A673 (cell line): ENCODE results near the gene NUTM1.
A peak's percentile ranks its signal among the peaks of the same experiment; 100 is the strongest.

Source experiments
- EZH2 ChIP-seq: fragments of 200-600 bp; sonication (generic); IDR thresholded peaks from 2 replicates; pipeline ENCODE4 v1.6.1; 2017; ENCODE audit warnings: borderline replicate concordance, low read depth, mild to moderate bottlenecking, mixed read lengths, antibody characterized with exemption, low read length; ENCODE audit not compliant: poor library complexity, severe bottlenecking
- TF ChIP-seq, protein P1 (sequence below): fragments of 300-800, 200-600 bp; sonication (generic); conservative IDR thresholded peaks from 2 replicates; pipeline ENCODE4 v1.5.1; 2017; ENCODE audit warnings: low read depth, mild to moderate bottlenecking, antibody characterized with exemption, low read length, moderate library complexity, mixed read lengths

DNA sequence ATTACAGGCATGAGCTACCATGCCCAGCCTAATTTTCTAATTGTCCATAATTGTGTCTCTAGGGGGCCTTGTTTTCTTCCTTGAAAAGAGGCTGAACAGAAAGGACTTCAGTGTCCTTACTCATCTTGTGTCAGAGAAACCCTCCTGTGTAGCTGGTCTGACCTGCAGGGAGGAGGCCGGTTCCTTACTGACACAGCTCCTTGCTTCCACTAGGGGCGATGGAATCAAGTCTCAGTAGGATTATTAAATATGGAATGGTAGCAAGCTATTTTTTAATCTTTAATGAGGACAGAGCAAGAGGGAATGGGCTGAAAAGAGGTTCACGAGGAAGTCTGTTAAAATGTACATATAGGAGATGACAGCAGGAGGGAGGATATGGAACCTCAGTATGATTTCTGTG is 15.3 kb downstream of the NUTM1 start:
- TF ChIP-seq, protein P1, sequence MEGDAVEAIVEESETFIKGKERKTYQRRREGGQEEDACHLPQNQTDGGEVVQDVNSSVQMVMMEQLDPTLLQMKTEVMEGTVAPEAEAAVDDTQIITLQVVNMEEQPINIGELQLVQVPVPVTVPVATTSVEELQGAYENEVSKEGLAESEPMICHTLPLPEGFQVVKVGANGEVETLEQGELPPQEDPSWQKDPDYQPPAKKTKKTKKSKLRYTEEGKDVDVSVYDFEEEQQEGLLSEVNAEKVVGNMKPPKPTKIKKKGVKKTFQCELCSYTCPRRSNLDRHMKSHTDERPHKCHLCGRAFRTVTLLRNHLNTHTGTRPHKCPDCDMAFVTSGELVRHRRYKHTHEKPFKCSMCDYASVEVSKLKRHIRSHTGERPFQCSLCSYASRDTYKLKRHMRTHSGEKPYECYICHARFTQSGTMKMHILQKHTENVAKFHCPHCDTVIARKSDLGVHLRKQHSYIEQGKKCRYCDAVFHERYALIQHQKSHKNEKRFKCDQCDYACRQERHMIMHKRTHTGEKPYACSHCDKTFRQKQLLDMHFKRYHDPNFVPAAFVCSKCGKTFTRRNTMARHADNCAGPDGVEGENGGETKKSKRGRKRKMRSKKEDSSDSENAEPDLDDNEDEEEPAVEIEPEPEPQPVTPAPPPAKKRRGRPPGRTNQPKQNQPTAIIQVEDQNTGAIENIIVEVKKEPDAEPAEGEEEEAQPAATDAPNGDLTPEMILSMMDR: peak; percentile 38
- TF ChIP-seq EZH2: no peak
